Calu3 (cell line): ENCODE data around the gene EMD. TPM values are rescaled to one million over a fixed set of nuclear protein-coding genes. Genes with fewer than 3 reads are reported as not detected.

ENCODE experiments used
- BruUV-seq: library from RNA; stranded (reverse); fragments of 400-500 nt; replicated peaks from 2 replicates; lab custom pipeline; 2021; lab: Mats Ljungman, UMichigan
- CTCF ChIA-PET: fragments of 300-600 bp; sonication (Branson Sonifier 250); formaldehyde crosslinking; loops from one replicate; lab custom pipeline; 2022; ENCODE audit warnings: antibody characterized with exemption; lab: Charles Lee
- DNase-seq: peaks from one replicate; pipeline ENCODE4 v3.0.0; 2022
- H3K27ac Mint-ChIP-seq: one replicate; pipeline ENCODE4 v1.8.0; 2022; ENCODE audit warnings: mixed read lengths; ENCODE audit not compliant: unreplicated experiment
- H3K27me3 Mint-ChIP-seq: one replicate; pipeline ENCODE4 v1.8.0; 2022; ENCODE audit warnings: mixed read lengths; ENCODE audit not compliant: unreplicated experiment
- H3K36me3 Mint-ChIP-seq: one replicate; pipeline ENCODE4 v1.8.0; 2022; ENCODE audit warnings: mild to moderate bottlenecking, moderate library complexity, mixed read lengths; ENCODE audit not compliant: insufficient read depth, unreplicated experiment
- H3K4me1 Mint-ChIP-seq: one replicate; pipeline ENCODE4 v1.8.0; 2022; ENCODE audit warnings: mild to moderate bottlenecking, low read depth, mixed read lengths; ENCODE audit not compliant: unreplicated experiment
- H3K4me3 Mint-ChIP-seq: one replicate; pipeline ENCODE4 v1.8.0; 2022; ENCODE audit warnings: mild to moderate bottlenecking, low read depth, moderate library complexity, mixed read lengths; ENCODE audit not compliant: unreplicated experiment
- H3K9me3 Mint-ChIP-seq: one replicate; pipeline ENCODE4 v1.8.0; 2022; ENCODE audit warnings: low read depth, mixed read lengths; ENCODE audit not compliant: unreplicated experiment
- intact Hi-C: fragments of 100-400 bp; cut with micrococcal nuclease; formaldehyde crosslinking; loops from one replicate; pipeline ENCODE4 v1.10.0; 2022; ENCODE audit not compliant: unreplicated experiment
- total RNA-seq: library from RNA; stranded (reverse); gene quantifications from 2 replicates; pipeline ENCODE4 v1.2.3, GENCODE V29; 2022
- TF ChIP-seq, protein P1 (sequence below): fragments of 200-600 bp; IDR thresholded peaks from one replicate; pipeline ENCODE4 v1.8.0; 2022; ENCODE audit warnings: antibody characterized with exemption; ENCODE audit not compliant: unreplicated experiment

The EMD gene
- total RNA-seq, 1 experiment from 2014 or later = 75.1 TPM

- peaks cover 9% of the 10 kb centered on the region for H3K4me1 Mint-ChIP-seq
- peak; percentile 89 for DNase-seq
- H3K27ac Mint-ChIP-seq = peak overlapping the region; percentile 92
- BruUV-seq = no TSS peak
- no peaks in the 10 kb centered on the region for H3K27me3 Mint-ChIP-seq
- no peaks in the 10 kb centered on the region for H3K9me3 Mint-ChIP-seq
- CTCF ChIA-PET = interaction anchor here (0.6 kb wide), 1 partner anchor 274 kb away, joined by 5 read pairs; no protein-coding TSS in a partner anchor
- H3K4me3 Mint-ChIP-seq = peak overlapping the region; percentile 79
- intact Hi-C loops = no loop called here
- TF ChIP-seq, protein P1, sequence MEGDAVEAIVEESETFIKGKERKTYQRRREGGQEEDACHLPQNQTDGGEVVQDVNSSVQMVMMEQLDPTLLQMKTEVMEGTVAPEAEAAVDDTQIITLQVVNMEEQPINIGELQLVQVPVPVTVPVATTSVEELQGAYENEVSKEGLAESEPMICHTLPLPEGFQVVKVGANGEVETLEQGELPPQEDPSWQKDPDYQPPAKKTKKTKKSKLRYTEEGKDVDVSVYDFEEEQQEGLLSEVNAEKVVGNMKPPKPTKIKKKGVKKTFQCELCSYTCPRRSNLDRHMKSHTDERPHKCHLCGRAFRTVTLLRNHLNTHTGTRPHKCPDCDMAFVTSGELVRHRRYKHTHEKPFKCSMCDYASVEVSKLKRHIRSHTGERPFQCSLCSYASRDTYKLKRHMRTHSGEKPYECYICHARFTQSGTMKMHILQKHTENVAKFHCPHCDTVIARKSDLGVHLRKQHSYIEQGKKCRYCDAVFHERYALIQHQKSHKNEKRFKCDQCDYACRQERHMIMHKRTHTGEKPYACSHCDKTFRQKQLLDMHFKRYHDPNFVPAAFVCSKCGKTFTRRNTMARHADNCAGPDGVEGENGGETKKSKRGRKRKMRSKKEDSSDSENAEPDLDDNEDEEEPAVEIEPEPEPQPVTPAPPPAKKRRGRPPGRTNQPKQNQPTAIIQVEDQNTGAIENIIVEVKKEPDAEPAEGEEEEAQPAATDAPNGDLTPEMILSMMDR = no peak
- peaks cover 98% of the 10 kb centered on the region for H3K36me3 Mint-ChIP-seq
Observed at GRCh38 chrX:154368630-154369448, 10.3 kb upstream of the EMD start.

DNA sequence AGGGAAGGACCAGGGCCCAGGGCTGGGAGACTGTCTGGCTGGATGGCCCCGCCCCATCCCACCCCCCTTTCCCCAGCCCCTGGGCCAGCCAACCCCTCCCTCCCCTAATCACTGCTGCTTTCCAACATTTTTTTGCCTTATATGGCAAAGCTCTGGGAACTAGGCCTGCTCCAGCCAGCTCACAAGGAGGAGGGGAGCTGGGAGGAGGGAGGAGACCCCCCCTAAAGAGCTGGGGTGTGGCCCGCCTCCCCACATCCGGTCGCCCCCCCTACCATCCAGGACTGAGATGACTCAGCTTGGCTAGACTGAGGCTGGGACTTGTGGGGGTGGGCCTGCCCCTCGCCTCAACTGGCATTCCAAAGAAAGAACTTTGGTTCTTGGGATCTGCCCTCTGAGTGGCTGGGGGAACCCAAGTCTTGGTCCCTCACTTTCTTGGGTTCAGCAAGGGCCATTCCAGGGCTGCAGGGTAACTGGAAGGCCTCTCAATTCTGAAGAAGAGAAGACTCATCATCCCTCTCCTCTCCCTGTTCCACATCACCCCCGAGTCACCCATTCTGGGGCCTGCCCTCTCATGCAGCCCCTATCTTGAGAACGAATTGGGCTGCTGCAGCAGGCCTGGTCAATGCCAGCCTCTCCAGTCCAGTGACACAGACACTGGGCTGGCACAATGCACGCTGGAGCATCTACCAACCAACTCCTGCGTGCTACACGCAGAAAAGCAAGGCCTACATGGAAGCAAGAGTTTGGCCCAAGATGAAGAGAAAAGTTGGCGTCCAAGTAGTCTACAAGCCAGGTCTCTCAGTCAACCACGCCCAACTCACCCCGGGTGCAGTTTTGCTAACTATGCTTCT lies 9.4 kb upstream of the EMD start:
- Mint-ChIP-seq H3K9me3 (no peaks in the 10 kb centered on the region), H3K27ac (peak overlapping the region; percentile 92), H3K27me3 (no peaks in the 10 kb centered on the region), H3K36me3 (peaks cover 91% of the 10 kb centered on the region), H3K4me1 (peaks cover 9% of the 10 kb centered on the region), H3K4me3 (peak overlapping the region; percentile 79)
- DNase-seq = peak; percentile 87
- CTCF ChIA-PET = interaction anchor here (0.6 kb wide), 1 partner anchor 275 kb away, joined by 5 read pairs; no protein-coding TSS in a partner anchor
- BruUV-seq = TSS peak; percentile 93
- TF ChIP-seq, protein P1 = no peak
- intact Hi-C loops = no loop called here

GRCh38 chrX:154370300-154371016 lies 8.6 kb upstream of the EMD start:
- H3K4me3 Mint-ChIP-seq = peak overlapping the region; percentile 79
- DNase-seq = no peak
- H3K9me3 Mint-ChIP-seq = no peaks in the 10 kb centered on the region
- no peaks in the 10 kb centered on the region for H3K27me3 Mint-ChIP-seq
- TF ChIP-seq, protein P1 = no peak
- peaks cover 9% of the 10 kb centered on the region for H3K4me1 Mint-ChIP-seq
- intact Hi-C loops = no loop called here
- H3K27ac Mint-ChIP-seq = peak overlapping the region; percentile 92
- TSS peak; percentile 47 for BruUV-seq
- H3K36me3 Mint-ChIP-seq = peaks cover 90% of the 10 kb centered on the region
- CTCF ChIA-PET = interaction anchor here (0.6 to 0.8 kb wide), 4 partner anchors 28 to 703 kb away, joined by 3 to 11 read pairs (median 4); partner anchors contain the start of gene RPL10
